ENCODE results near the gene GLDC. TPM values are rescaled to one million over a fixed set of nuclear protein-coding genes. Genes with fewer than 3 reads are reported as not detected.

The GLDC gene
- total and polyA plus RNA-seq, 5 experiments from 2014 or later, result 0.62 TPM; not detected in 4

DNA sequence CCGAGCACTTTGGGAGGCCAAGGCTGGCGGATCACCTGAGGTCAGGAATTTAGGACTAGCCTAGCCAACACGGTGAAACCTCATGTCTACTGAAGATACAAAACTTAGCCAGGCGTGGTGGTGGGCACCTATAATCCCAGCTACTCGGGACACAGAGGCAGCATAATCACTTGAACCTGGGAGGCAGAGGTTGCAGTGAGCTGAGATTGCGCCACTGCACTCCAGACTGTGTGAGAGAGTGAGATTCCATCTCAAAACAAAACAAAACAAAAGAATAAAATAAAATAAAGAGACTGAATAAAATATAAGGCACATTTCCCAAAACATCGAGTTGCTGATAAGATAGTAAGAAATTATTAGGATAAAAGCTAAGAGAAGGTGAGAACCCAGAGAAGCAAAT lies 32.3 kb upstream of the GLDC start:
- DNase-seq (no peak), ATAC-seq (no peak)
- no peaks in the 10 kb centered on the region for H3K27me3 Mint-ChIP-seq
- POLR2A ChIA-PET, result no interaction called here
- peak overlapping the region in 2 of 10 donors; percentile 21 to 57 for H3K27ac Mint-ChIP-seq
- H3K9me3 Mint-ChIP-seq, result no peaks in the 10 kb centered on the region
- peaks cover 0 to 3% (median 0%) of the 10 kb centered on the region in 3 donors for H3K36me3 Mint-ChIP-seq
- no peak overlapping the region for H3K4me3 Mint-ChIP-seq
- H3K4me1 Mint-ChIP-seq, result peaks cover 7 to 17% (median 10%) of the 10 kb centered on the region in 4 donors

DNA sequence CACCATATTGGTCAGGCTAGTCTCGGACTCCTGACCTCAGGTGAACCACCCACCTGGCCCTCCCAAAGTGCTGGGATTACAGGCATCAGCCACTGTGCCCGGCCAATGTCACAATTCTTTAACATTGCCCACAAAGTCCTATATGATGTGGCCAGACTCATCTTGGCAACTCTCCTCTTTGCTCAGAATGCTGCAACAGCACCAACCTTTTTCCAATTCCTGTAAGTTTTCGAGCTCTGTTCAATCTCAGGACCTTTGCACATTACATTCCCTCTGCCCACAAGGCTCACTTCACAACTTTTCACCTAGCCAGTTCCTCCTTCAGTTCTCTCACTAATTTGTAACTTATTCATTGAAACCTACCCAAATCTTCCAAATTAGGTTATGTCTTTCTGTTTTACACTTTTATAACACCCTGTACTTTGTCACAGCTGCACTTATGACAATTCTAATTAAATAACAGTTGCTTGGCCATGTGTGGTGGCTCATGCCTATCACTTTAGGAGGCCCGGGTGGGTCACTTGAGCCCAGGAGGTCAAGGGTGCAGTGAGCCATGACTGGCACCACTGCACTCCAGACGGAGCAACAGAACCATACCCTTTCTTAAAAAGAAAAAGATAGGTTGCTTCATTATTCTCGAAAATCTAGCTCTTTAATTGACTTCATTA lies 30.9 kb upstream of the GLDC start:
- POLR2A ChIA-PET, result interaction anchor here (0.6 to 1.1 kb wide), 2 partner anchors 17 to 81 kb away, joined by 3 to 4 read pairs; partner anchors contain the start of gene KDM4C

DNA sequence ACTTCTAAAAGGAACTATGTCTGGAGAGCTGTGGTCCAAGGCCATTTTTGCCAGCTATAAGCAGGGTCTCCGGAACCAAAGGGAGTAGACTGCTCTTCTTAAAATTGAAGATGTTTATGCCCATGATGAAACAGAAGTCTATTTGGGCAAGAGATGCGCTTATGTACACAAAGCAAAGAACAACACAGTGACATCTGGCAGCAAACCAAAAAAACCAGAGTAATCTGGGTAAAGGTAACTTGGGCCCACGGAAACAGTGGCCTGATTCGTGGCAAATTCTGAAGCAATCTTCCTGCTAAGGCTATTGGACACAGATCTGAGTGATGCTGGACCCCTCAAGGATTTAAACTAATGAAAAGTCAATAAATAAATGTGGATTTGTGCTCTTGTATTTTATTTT lies 29.7 kb upstream of the GLDC start:
- Mint-ChIP-seq H3K36me3 (no peaks in the 10 kb centered on the region), H3K4me3 (no peak overlapping the region), H3K27me3 (no peaks in the 10 kb centered on the region), H3K27ac (no peak overlapping the region), H3K9me3 (no peaks in the 10 kb centered on the region), H3K4me1 (peaks cover under 1 to 3% (median 1%) of the 10 kb centered on the region in 4 donors)
- ATAC-seq (no peak), DNase-seq (no peak)
- POLR2A ChIA-PET, result interaction anchor here (1.7 kb wide), 1 partner anchor 83 kb away, joined by 4 read pairs; the partner anchor contains the start of gene KDM4C

More for the DNA sequence above, 30.9 kb upstream of the GLDC start:
- no peak for DNase-seq
- Mint-ChIP-seq H3K9me3 (no peaks in the 10 kb centered on the region), H3K36me3 (peaks cover 0 to 3% (median 0%) of the 10 kb centered on the region in 3 donors), H3K27ac (peak overlapping the region in 1 of 10 donors; percentile 17), H3K4me1 (peaks cover 7 to 9% (median 8%) of the 10 kb centered on the region in 4 donors), H3K4me3 (no peak overlapping the region), H3K27me3 (no peaks in the 10 kb centered on the region)
- no peak for ATAC-seq

DNA sequence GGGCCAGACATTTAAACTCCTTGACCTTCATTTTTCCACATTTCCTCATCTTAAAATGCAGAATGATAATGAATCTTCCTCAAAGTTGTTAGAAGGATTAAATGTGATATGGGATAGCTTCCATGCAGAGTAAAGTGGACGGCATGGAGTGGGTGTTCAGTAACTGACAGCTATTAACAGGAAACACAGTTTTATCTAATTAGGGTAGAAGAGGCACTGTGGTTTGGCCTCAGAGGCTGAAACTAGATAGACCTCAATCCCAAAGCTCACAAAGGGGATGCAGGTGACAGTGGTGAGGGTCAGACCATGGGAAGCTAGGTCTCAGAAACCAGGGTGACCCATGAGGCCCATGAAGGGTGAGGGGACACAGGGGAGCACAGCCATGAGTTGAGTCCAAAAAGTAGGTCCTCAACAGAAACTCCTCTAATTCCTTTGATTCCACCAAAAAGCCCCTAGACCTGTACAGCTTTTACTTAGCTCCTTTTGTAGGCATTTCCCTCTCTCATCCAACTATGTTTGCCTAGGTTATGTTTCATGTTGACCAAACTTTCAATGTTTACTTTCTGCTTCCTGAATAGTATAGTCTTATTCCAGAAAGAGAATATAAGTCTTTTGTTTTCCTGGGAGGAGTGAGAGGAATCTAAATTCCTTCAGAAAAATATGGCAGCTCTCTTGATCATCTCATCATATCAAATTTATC lies 27.9 kb upstream of the GLDC start:
- Mint-ChIP-seq H3K36me3 (no peaks in the 10 kb centered on the region), H3K27me3 (no peaks in the 10 kb centered on the region), H3K9me3 (no peaks in the 10 kb centered on the region), H3K27ac (no peak overlapping the region), H3K4me3 (no peak overlapping the region), H3K4me1 (peaks cover 0 to 3% (median 0%) of the 10 kb centered on the region in 4 donors)
- DNase-seq (no peak), ATAC-seq (no peak)
- POLR2A ChIA-PET, result no interaction called here

DNA sequence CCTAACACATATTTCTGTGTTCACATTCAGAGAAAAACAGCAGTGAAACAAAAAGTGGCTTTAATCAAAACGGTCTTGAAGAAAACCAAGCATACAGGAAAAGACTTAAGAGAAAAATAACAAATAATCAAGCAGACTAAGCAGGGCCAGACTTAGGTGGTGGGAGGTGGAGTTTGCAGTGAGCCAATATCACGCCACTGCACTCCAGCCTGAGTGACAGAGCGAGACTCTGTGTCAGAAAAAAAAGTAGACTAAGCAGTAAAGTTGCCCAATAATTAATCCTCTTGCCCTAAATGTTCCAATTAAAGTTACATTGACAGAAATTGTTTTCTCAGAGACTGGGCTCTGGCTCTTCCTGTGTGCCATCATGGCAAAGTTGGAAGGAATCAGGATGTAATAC lies 26.6 kb upstream of the GLDC start:
- no peaks in the 10 kb centered on the region for H3K36me3 Mint-ChIP-seq
- DNase-seq (no peak), ATAC-seq (no peak)
- H3K27ac Mint-ChIP-seq, result no peak overlapping the region
- POLR2A ChIA-PET, result no interaction called here
- no peak overlapping the region for H3K4me3 Mint-ChIP-seq
- no peaks in the 10 kb centered on the region for H3K9me3 Mint-ChIP-seq
- peaks cover 0 to 5% (median 1%) of the 10 kb centered on the region in 4 donors for H3K4me1 Mint-ChIP-seq
- H3K27me3 Mint-ChIP-seq, result no peaks in the 10 kb centered on the region

DNA sequence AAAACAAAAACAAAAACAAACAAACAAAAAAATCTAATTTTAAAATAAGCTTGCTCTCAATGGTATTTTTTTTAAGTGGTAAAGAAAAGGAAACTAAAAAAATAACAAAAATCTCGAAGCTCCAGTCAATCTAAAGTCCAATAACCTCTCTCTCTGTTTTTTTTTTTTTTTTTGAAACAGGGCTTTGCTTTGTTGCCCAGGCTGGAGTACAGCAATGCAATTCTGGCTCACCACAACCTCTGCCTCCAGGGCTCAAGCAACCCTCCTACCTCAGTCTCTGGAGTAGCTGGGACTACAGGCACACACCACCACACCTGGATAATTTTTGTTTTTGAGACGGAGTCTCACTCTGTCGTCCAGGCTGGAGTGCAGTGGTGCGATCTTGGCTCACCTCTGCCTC lies 25.9 kb upstream of the GLDC start:
- DNase-seq (no peak), ATAC-seq (no peak)
- no peaks in the 10 kb centered on the region for H3K9me3 Mint-ChIP-seq
- peaks cover 0 to 4% (median 1%) of the 10 kb centered on the region in 4 donors for H3K4me1 Mint-ChIP-seq
- POLR2A ChIA-PET, result interaction anchor here (0.9 kb wide), 1 partner anchor 9 kb away, joined by 3 read pairs; no protein-coding TSS in a partner anchor
- no peak overlapping the region for H3K4me3 Mint-ChIP-seq
- H3K36me3 Mint-ChIP-seq, result no peaks in the 10 kb centered on the region
- no peaks in the 10 kb centered on the region for H3K27me3 Mint-ChIP-seq
- no peak overlapping the region for H3K27ac Mint-ChIP-seq

DNA sequence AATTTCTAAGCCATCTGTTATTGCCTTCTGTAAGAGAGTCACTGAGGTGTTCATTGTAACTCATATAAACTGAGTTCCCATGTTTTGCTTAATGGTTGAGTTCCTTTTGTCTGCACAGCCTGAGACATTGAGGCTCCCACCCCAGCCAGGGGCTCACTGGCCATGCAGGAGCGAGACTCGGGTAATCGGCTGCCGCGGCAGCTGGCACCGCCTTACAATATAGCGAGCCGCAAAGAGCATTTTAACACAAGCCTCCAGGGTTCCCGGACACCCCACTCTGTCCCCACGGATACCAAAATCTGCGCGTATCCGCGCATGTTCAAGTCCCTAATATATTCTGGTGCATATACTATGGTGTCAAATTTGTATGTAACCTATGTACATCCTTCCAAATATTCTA lies 24.4 kb upstream of the GLDC start:
- H3K27ac Mint-ChIP-seq, result no peak overlapping the region
- no peaks in the 10 kb centered on the region for H3K27me3 Mint-ChIP-seq
- no peaks in the 10 kb centered on the region for H3K9me3 Mint-ChIP-seq
- POLR2A ChIA-PET, result no interaction called here
- no peaks in the 10 kb centered on the region for H3K36me3 Mint-ChIP-seq
- no peak for ATAC-seq
- peaks cover 0 to 2% (median 1%) of the 10 kb centered on the region in 4 donors for H3K4me1 Mint-ChIP-seq
- no peak for DNase-seq
- no peak overlapping the region for H3K4me3 Mint-ChIP-seq

DNA sequence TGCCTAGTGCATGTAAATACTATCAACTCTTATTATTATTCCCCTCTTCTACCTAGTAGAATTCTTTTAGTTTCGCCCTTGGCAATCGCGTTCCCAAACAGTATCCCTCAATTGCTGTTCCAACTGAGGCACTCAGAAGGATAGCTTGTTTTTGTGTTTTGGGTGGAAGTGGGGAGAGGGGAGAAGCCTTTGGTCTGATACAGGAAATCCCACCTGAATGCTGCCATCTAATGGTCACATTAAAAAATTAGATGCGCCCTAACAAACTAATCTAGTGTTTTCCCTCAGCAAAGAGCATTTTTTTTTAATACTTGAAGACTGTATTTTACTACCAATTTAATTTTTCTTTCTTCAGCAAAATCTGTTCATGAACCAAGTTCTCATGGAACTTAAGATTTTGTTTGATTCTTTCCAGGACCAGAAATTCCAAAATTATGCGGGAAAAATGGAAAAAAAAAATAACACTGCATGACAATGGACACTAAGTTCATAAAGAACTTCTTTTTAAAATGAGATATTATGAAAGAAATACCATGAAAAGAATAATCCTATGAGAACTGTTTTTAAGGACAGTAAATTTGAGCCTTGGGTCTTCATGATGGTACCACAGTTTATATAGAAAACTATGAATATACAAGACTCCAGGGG lies 22.2 kb upstream of the GLDC start:
- H3K4me3 Mint-ChIP-seq, result no peak overlapping the region
- H3K36me3 Mint-ChIP-seq, result no peaks in the 10 kb centered on the region
- H3K4me1 Mint-ChIP-seq, result peaks cover 0 to 2% (median 1%) of the 10 kb centered on the region in 4 donors
- no peak overlapping the region for H3K27ac Mint-ChIP-seq
- POLR2A ChIA-PET, result no interaction called here
- peak in 1 of 2 donors; percentile 59 for ATAC-seq
- no peaks in the 10 kb centered on the region for H3K9me3 Mint-ChIP-seq
- peak in 3 of 10 donors; percentile 16 to 20 (median 20) for DNase-seq
- no peaks in the 10 kb centered on the region for H3K27me3 Mint-ChIP-seq

DNA sequence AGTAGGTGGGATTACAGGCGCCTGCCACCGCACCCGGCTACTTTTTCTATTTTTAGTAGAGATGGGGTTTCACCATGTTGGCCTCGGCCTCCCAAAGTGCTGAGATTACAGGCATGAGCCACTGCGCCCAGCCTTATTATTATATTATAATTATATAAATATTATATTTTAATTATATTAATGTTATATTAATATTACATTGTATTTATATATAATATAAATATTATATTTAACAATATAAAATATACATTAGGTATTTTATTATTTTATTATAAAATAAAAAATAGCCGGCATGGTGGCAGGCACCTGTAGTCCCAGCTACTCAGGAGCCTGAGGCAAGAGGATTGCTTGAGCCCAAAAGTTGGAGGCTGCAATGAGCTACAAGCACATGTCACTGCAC lies 21.6 kb upstream of the GLDC start:
- POLR2A ChIA-PET, result no interaction called here
- no peak for DNase-seq
- no peak overlapping the region for H3K4me3 Mint-ChIP-seq
- no peaks in the 10 kb centered on the region for H3K36me3 Mint-ChIP-seq
- no peak for ATAC-seq
- H3K27ac Mint-ChIP-seq, result no peak overlapping the region
- H3K9me3 Mint-ChIP-seq, result no peaks in the 10 kb centered on the region
- no peaks in the 10 kb centered on the region for H3K27me3 Mint-ChIP-seq
- peaks cover 0 to 2% (median 1%) of the 10 kb centered on the region in 4 donors for H3K4me1 Mint-ChIP-seq

DNA sequence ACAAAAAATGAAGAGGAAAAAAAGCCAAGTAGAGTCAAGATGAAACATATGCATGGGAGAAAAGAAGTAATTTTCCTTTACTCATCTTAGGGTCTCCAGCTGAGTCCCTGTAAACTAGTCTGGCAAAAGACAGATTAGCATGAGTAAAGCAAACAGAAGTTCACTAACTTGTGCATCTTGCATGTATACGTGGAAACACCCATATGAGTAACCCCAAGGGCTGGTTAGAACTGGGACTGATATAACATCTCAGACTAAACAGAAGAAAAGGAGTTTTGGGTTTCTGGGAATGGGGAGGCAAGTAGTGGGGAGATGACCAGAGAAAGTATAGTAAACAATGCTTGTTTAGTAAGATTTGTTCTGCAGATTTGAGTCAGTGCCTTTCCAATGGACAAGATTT lies 20.1 kb upstream of the GLDC start:
- Mint-ChIP-seq H3K9me3 (no peaks in the 10 kb centered on the region), H3K27me3 (no peaks in the 10 kb centered on the region), H3K27ac (no peak overlapping the region), H3K4me3 (no peak overlapping the region), H3K4me1 (peaks cover 0 to 2% (median 1%) of the 10 kb centered on the region in 4 donors), H3K36me3 (no peaks in the 10 kb centered on the region)
- ATAC-seq (no peak), DNase-seq (no peak)
- POLR2A ChIA-PET, result no interaction called here

DNA sequence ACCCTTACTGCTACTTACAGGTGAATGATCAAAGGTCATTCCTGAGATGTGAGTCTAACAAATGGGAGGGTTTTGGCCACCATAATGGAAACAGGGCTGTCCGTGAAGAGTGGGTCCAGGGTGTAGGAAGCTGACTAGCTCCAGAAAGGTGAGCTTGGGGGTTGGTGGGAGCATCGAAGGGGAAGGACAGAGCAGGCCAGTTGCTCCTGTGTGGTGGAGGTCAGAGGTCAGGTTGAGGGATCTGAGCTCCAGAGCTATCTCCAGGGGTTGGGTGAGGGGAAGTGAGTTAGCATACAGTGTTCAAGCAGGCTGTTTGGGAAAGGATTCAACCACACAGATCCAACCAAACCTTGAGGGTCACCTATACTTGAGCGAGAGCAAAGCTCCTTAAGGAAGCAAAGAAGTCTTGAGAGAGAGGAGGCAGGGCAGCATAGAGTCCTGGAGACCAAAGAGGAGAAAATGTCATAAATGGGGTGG lies 18.7 kb upstream of the GLDC start:
- no peaks in the 10 kb centered on the region for H3K9me3 Mint-ChIP-seq
- no peaks in the 10 kb centered on the region for H3K27me3 Mint-ChIP-seq
- ATAC-seq (no peak), DNase-seq (no peak)
- no peak overlapping the region for H3K27ac Mint-ChIP-seq
- POLR2A ChIA-PET, result interaction anchor here (1.0 kb wide), 1 partner anchor 64 kb away, joined by 4 read pairs; no protein-coding TSS in a partner anchor
- no peak overlapping the region for H3K4me3 Mint-ChIP-seq
- H3K4me1 Mint-ChIP-seq, result peaks cover 0 to 2% (median 1%) of the 10 kb centered on the region in 4 donors
- no peaks in the 10 kb centered on the region for H3K36me3 Mint-ChIP-seq

DNA sequence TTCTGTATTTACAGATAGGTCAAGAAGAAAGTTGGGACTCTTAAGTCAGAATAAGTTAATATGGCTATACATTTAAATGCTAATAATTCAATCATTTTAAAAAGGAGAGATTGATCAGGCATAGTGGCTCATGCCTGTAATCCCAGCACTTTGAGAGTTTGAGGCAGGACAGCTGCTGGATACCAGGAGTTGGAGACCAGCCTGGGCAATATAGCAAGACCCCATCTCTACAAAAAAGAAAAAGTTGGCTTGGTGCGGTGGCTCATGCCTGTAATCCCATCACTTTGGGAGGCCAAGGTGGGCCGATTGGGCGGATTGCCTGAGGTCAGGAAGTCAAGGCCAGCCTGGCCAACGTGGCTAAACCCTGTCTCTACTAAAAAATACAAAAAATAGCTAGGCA lies 15.0 kb upstream of the GLDC start:
- Mint-ChIP-seq H3K9me3 (peaks cover 0 to under 1% (median 0%) of the 10 kb centered on the region in 9 donors), H3K4me1 (peaks cover 0 to under 1% (median 0%) of the 10 kb centered on the region in 4 donors), H3K27me3 (peaks cover 0 to 1% (median 0%) of the 10 kb centered on the region in 5 donors), H3K36me3 (no peaks in the 10 kb centered on the region), H3K4me3 (no peak overlapping the region), H3K27ac (no peak overlapping the region)
- POLR2A ChIA-PET, result no interaction called here
- DNase-seq (no peak), ATAC-seq (no peak)

Measured in naive thymus-derived CD8-positive, alpha-beta T cell (primary cell).